IMR-90 (cell line): ENCODE data around the gene MADD. TPM values are rescaled to one million over a fixed set of nuclear protein-coding genes. Genes with fewer than 3 reads are reported as not detected.

ENCODE experiments used
- ATAC-seq: fragments of 200-7000 bp; cut with Tn5 transposase; 2 replicates; pipeline ENCODE4 v1.9.1; 2020; ENCODE audit warnings: low read depth, mild to moderate bottlenecking, moderate library complexity
- BruUV-seq: library from RNA; stranded (reverse); fragments of 400-500 nt; replicated peaks from 2 replicates; lab custom pipeline; 2021; lab: Mats Ljungman, UMichigan
- CTCF ChIA-PET: fragments of 300-600 bp; formaldehyde crosslinking; extraction: SDS; loops from one replicate; lab custom pipeline; 2021; ENCODE audit warnings: antibody characterized with exemption; lab: Yijun Ruan, JAX
- POLR2A ChIA-PET: fragments of 300-600 bp; sonication (Branson Sonifier 250); formaldehyde crosslinking; loops from one replicate; lab custom pipeline; 2022; ENCODE audit warnings: antibody characterized with exemption; ENCODE audit not compliant: unreplicated experiment; lab: Charles Lee
- DNase-seq: peaks from one replicate; pipeline ENCODE4 v3.0.0; 2013
- H2AFZ ChIP-seq: replicated peaks from 2 replicates; pipeline ENCODE3; 2013; ENCODE audit warnings: low read length, mild to moderate bottlenecking; ENCODE audit not compliant: poor library complexity
- H2AK5ac ChIP-seq: 2 replicates; pipeline ENCODE4 v1.6.1; 2013; ENCODE audit warnings: low read depth, low read length, inconsistent platforms
- H2AK9ac ChIP-seq: replicated peaks from 2 replicates; pipeline ENCODE3; 2013; ENCODE audit warnings: mild to moderate bottlenecking, low read depth, low read length, moderate library complexity; ENCODE audit not compliant: poor library complexity
- H2BK120ac ChIP-seq: 2 replicates; pipeline ENCODE4 v1.6.1; 2013; ENCODE audit warnings: low read depth, low read length, inconsistent platforms
- H2BK15ac ChIP-seq: 3 replicates; pipeline ENCODE4 v1.6.1; 2013; ENCODE audit warnings: low read depth, low read length, inconsistent platforms
- H2BK20ac ChIP-seq: 2 replicates; pipeline ENCODE4 v1.6.1; 2013; ENCODE audit warnings: low read depth, mild to moderate bottlenecking, inconsistent platforms, low read length, moderate library complexity
- H2BK5ac ChIP-seq: 2 replicates; pipeline ENCODE4 v1.6.1; 2013; ENCODE audit warnings: mild to moderate bottlenecking, low read depth, low read length, inconsistent platforms; ENCODE audit not compliant: poor library complexity, severe bottlenecking
- H3K14ac ChIP-seq: replicated peaks from 2 replicates; pipeline ENCODE4 v1.6.1; 2013; ENCODE audit warnings: low read depth, low read length, inconsistent platforms
- H3K18ac ChIP-seq: 2 replicates; pipeline ENCODE4 v1.6.1; 2013; ENCODE audit warnings: low read depth, low read length, control low read depth
- H3K23ac ChIP-seq: 2 replicates; pipeline ENCODE4 v1.6.1; 2013; ENCODE audit warnings: low read depth, low read length, inconsistent platforms
- H3K27ac ChIP-seq: 2 replicates; pipeline ENCODE4 v1.5.1; 2013; ENCODE audit warnings: mild to moderate bottlenecking, control low read depth, low read length; ENCODE audit not compliant: insufficient read depth
- H3K27me3 ChIP-seq: 2 replicates; pipeline ENCODE4 v1.6.1; 2013; ENCODE audit warnings: low read length; ENCODE audit not compliant: control insufficient read depth, insufficient read depth
- H3K36me3 ChIP-seq: 2 replicates; pipeline ENCODE4 v1.6.1; 2013; ENCODE audit warnings: low read length, mixed read lengths; ENCODE audit not compliant: control insufficient read depth, insufficient read depth
- H3K4ac ChIP-seq: 2 replicates; pipeline ENCODE4 v1.6.1; 2013; ENCODE audit warnings: low read depth, low read length, inconsistent platforms
- H3K4me1 ChIP-seq: 2 replicates; pipeline ENCODE4 v1.6.1; 2013; ENCODE audit warnings: low read length, mixed read lengths; ENCODE audit not compliant: control insufficient read depth, insufficient read depth
- H3K4me2 ChIP-seq: 2 replicates; pipeline ENCODE4 v1.6.1; 2013; ENCODE audit warnings: low read depth, mild to moderate bottlenecking, control low read depth, low read length, moderate library complexity
- H3K4me3 ChIP-seq: 2 replicates; pipeline ENCODE4 v1.5.1; 2013; ENCODE audit warnings: low read depth, mild to moderate bottlenecking, control low read depth, low read length, moderate library complexity; ENCODE audit not compliant: insufficient read depth
- H3K56ac ChIP-seq: 2 replicates; pipeline ENCODE4 v1.6.1; 2013; ENCODE audit warnings: low read length, inconsistent platforms; ENCODE audit not compliant: insufficient read depth; ENCODE audit errors: extremely low read depth
- H3K79me1 ChIP-seq, 2 experiments: 2 replicates each; pipeline ENCODE4 v1.6.1; 2013; ENCODE audit warnings: low read length in 2 of 2, inconsistent platforms in 1 of 2, low read depth in 1 of 2
- H3K9ac ChIP-seq: 2 replicates; pipeline ENCODE4 v1.6.1; 2013; ENCODE audit warnings: low read depth, low read length, control low read depth
- H3K9me1 ChIP-seq: 2 replicates; pipeline ENCODE4 v1.6.1; 2013; ENCODE audit warnings: low read length, inconsistent platforms; ENCODE audit not compliant: insufficient read depth
- H3K9me3 ChIP-seq: 2 replicates; pipeline ENCODE4 v1.6.1; 2013; ENCODE audit warnings: low read length; ENCODE audit not compliant: control insufficient read depth, insufficient read depth
- H4K20me1 ChIP-seq: 2 replicates; pipeline ENCODE4 v1.6.1; 2013; ENCODE audit warnings: low read length, inconsistent platforms; ENCODE audit not compliant: insufficient read depth
- H4K5ac ChIP-seq: 2 replicates; pipeline ENCODE4 v1.6.1; 2013; ENCODE audit warnings: mild to moderate bottlenecking, low read depth, low read length, control low read depth
- H4K8ac ChIP-seq, 2 experiments: 2 replicates each; pipeline ENCODE4 v1.6.1; 2013; ENCODE audit warnings: low read depth in 2 of 2, low read length in 2 of 2, control low read depth in 1 of 2, inconsistent platforms in 1 of 2
- H4K91ac ChIP-seq: 2 replicates; pipeline ENCODE4 v1.6.1; 2013; ENCODE audit warnings: low read depth, low read length, inconsistent platforms; ENCODE audit not compliant: insufficient read depth
- WGBS, 2 experiments: methylation state at CpG; one replicate each; pipeline versions ENCODE4 v1.1.5 to v1.1.7; 2013; ENCODE audit warnings: missing lambda C conversion rate in 2 of 2; ENCODE audit not compliant: insufficient read length in 1 of 2; ENCODE audit errors: extremely low coverage in 2 of 2; 5-methylcytosine and 5-hydroxymethylcytosine counted together
- dilution Hi-C: fragments of 300-500 bp; cut with HindIII; formaldehyde crosslinking; loops from one replicate; pipeline ENCODE4 v1.14.3; 2018; ENCODE audit warnings: low sequenced_read_pairs; ENCODE audit not compliant: unreplicated experiment
- in situ Hi-C: fragments of 300-500 bp; cut with MboI; formaldehyde crosslinking; loops from 3 replicates; pipeline ENCODE4 v1.14.3; 2019; ENCODE audit warnings: low sequenced_read_pairs, inconsistent platforms, mixed read lengths
- intact Hi-C: fragments of 100-400 bp; cut with micrococcal nuclease; formaldehyde crosslinking; loops from 2 replicates; pipeline ENCODE4 v1.10.0; 2022
- polyA plus RNA-seq, 3 experiments: library from polyadenylated mRNA; depleted of rRNA; stranded (reverse); fragments of >200 nt; gene quantifications; 2 replicates each; pipeline ENCODE4 v1.2.3, GENCODE V29; 2012; ENCODE audit warnings: low replicate concordance in 1 of 3
- total RNA-seq: library from RNA; depleted of rRNA; stranded (reverse); fragments of >200 nt; gene quantifications from 2 replicates; pipeline ENCODE4 v1.2.3, GENCODE V29; 2012
- TF ChIP-seq, protein P1 (sequence below): fragments of 150-350 bp; IDR thresholded peaks from 2 replicates; pipeline ENCODE4 v1.6.1; 2017; ENCODE audit warnings: mild to moderate bottlenecking, antibody characterized with exemption, low read length, low read depth

MADD gene
- total and polyA plus RNA-seq, 2 of the 4 experiments (the other 2 are of a cell fraction) = 13.3 to 16.4 TPM

- H3K56ac ChIP-seq = no peak overlapping the region
- no peak overlapping the region for H3K18ac ChIP-seq
- H2BK15ac ChIP-seq = no peak overlapping the region
- H3K4me2 ChIP-seq = no peak overlapping the region
- H3K27ac ChIP-seq = no peak overlapping the region
- 71% methylated on average over 1 of the region's 4 CpGs; no CpG with 5 or more reads in 1 of the 2 experiments for WGBS, 2 experiments
- ATAC-seq (no peak; the same call in 1 of the 2 replicates), DNase-seq (no peak)
- H2BK120ac ChIP-seq = no peak overlapping the region
- no peak overlapping the region for H3K14ac ChIP-seq
- H3K23ac ChIP-seq = no peak overlapping the region
- H3K4me1 ChIP-seq = peaks cover 11% of the 10 kb centered on the region
- H2AFZ ChIP-seq = no peak overlapping the region
- H2AK9ac ChIP-seq = no peak overlapping the region
- H4K20me1 ChIP-seq = no peaks in the 10 kb centered on the region
- H4K5ac ChIP-seq = no peak overlapping the region
- H3K36me3 ChIP-seq = peaks cover 54% of the 10 kb centered on the region
- in situ Hi-C loops (no loop called here), intact Hi-C loops (no loop called here), dilution Hi-C loops (no loop called here)
- H3K9ac ChIP-seq = no peak overlapping the region
- no peak overlapping the region for H4K8ac ChIP-seq
- H3K9me1 ChIP-seq = peaks cover 18% of the 10 kb centered on the region
- H4K91ac ChIP-seq = no peak overlapping the region
- H2BK5ac ChIP-seq = no peak overlapping the region
- BruUV-seq = no TSS peak
- POLR2A ChIA-PET = no interaction called here
- TF ChIP-seq, protein P1, sequence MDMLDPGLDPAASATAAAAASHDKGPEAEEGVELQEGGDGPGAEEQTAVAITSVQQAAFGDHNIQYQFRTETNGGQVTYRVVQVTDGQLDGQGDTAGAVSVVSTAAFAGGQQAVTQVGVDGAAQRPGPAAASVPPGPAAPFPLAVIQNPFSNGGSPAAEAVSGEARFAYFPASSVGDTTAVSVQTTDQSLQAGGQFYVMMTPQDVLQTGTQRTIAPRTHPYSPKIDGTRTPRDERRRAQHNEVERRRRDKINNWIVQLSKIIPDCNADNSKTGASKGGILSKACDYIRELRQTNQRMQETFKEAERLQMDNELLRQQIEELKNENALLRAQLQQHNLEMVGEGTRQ = no peak
- no peak overlapping the region for H3K4me3 ChIP-seq
- no peak overlapping the region for H2BK20ac ChIP-seq
- H3K79me1 ChIP-seq = peaks cover 21 to 35% of the 10 kb centered on the region in 2 experiments
- H3K9me3 ChIP-seq = no peaks in the 10 kb centered on the region
- CTCF ChIA-PET = no interaction called here
- H3K27me3 ChIP-seq = no peaks in the 10 kb centered on the region
- no peak overlapping the region for H3K4ac ChIP-seq
- no peak overlapping the region for H2AK5ac ChIP-seq
Measured at GRCh38 chr11:47243454-47243853, 26.5 kb upstream of the MADD start.
